GM12878 (cell line): Measurements from ENCODE around the gene SECTM1. TPM values are rescaled to one million over a fixed set of nuclear protein-coding genes. Genes with fewer than 3 reads are reported as not detected.

Experiments
- ATAC-seq: fragments of 200-7000 bp; cut with Tn5 transposase; 3 replicates; pipeline ENCODE4 v1.9.1; 2020; ENCODE audit warnings: mild to moderate bottlenecking, moderate library complexity
- BruUV-seq: library from RNA; stranded (reverse); fragments of 400-500 nt; replicated peaks from 2 replicates; lab custom pipeline; 2021; lab: Mats Ljungman, UMichigan
- CTCF ChIA-PET: fragments of 300-600 bp; sonication (Branson Sonifier 250); formaldehyde crosslinking; extraction: SDS; loops from one replicate; lab custom pipeline; 2021; ENCODE audit warnings: inconsistent platforms; lab: Yijun Ruan, JAX
- POLR2A ChIA-PET: fragments of 350-600 bp; formaldehyde crosslinking; extraction: SDS; loops from one replicate; lab custom pipeline; 2021; ENCODE audit warnings: inconsistent platforms; lab: Charles Lee
- RAD21 ChIA-PET: fragments of 300-600 bp; sonication (Branson Sonifier 250); formaldehyde crosslinking; loops from one replicate; lab custom pipeline; 2023; ENCODE audit warnings: antibody characterized with exemption; ENCODE audit not compliant: unreplicated experiment; lab: Charles Lee
- SMC1A ChIA-PET: fragments of 300-600 bp; sonication (Branson Sonifier 250); formaldehyde crosslinking; loops from one replicate; lab custom pipeline; 2023; ENCODE audit not compliant: unreplicated experiment, uncharacterized antibody; lab: Charles Lee
- DNase-seq: peaks from one replicate; pipeline ENCODE4 v3.0.0-alpha.2; 2011; ENCODE audit warnings: low read depth, low spot score
- FAIRE-seq: peaks from 3 replicates; lab custom pipeline; 2011; peaks lifted over from hg19 to GRCh38; lab: Jason Lieb, UNC
- H2AFZ ChIP-seq: 2 replicates; pipeline ENCODE4 v1.6.0; 2011; ENCODE audit warnings: low read depth, low read length, control low read depth; ENCODE audit not compliant: control insufficient read depth
- H3K27ac ChIP-seq: 2 replicates; pipeline ENCODE4 v1.5.1; 2011; ENCODE audit warnings: control low read depth; ENCODE audit not compliant: control insufficient read depth, insufficient read depth
- H3K27me3 ChIP-seq, 2 experiments: replicated peaks in 1 of 2; 2 replicates each; pipeline versions ENCODE4 v1.6.0 to v1.6.1; 2011; ENCODE audit warnings: low read length in 1 of 2; ENCODE audit not compliant: control insufficient read depth in 2 of 2, insufficient read depth in 2 of 2
- H3K36me3 ChIP-seq, 2 experiments: 2 replicates each; pipeline ENCODE4 v1.5.1; 2011; ENCODE audit warnings: low read length in 1 of 2; ENCODE audit not compliant: control insufficient read depth in 2 of 2, insufficient read depth in 2 of 2
- H3K4me1 ChIP-seq: 2 replicates; pipeline ENCODE4 v1.6.1; 2011; ENCODE audit warnings: mild to moderate bottlenecking, low read length, moderate library complexity, mixed read lengths; ENCODE audit not compliant: control insufficient read depth, insufficient read depth
- H3K4me2 ChIP-seq: 2 replicates; pipeline ENCODE4 v1.6.0; 2011; ENCODE audit warnings: control low read depth; ENCODE audit not compliant: control insufficient read depth, insufficient read depth
- H3K4me3 ChIP-seq: fragments of 200-600 bp; sonication (generic); 2 replicates; pipeline ENCODE4 v1.5.1; 2016
- H3K79me2 ChIP-seq: 2 replicates; pipeline ENCODE4 v1.6.0; 2011; ENCODE audit warnings: low read length; ENCODE audit not compliant: control insufficient read depth, insufficient read depth
- H3K9ac ChIP-seq: 2 replicates; pipeline ENCODE4 v1.8.0; 2011; ENCODE audit warnings: low read length, control low read depth, mixed read lengths; ENCODE audit not compliant: control insufficient read depth, insufficient read depth
- H3K9me3 ChIP-seq: replicated peaks from 3 replicates; pipeline ENCODE4 v1.5.1; 2011; ENCODE audit warnings: mild to moderate bottlenecking, low read length; ENCODE audit not compliant: control insufficient read depth, insufficient read depth
- H4K20me1 ChIP-seq: 2 replicates; pipeline ENCODE4 v1.6.0; 2011; ENCODE audit not compliant: control insufficient read depth, insufficient read depth
- CEBPB ChIP-seq, 2 experiments: fragments of 150-350 bp in 1 of 2; IDR thresholded peaks; 2 replicates each; pipeline ENCODE4 v1.6.1; 2012 to 2014; ENCODE audit warnings: low read depth in 2 of 2, low read length in 2 of 2, borderline replicate concordance in 1 of 2, inconsistent platforms in 1 of 2
- CHD2 ChIP-seq: IDR thresholded peaks from 2 replicates; pipeline ENCODE4 v1.6.1; 2011; ENCODE audit warnings: low read depth, low read length, improper control_type of control experiment, borderline replicate concordance
- DPF2 ChIP-seq: fragments of 450-650 bp; IDR thresholded peaks from 2 replicates; pipeline ENCODE4 v1.6.1; 2017; ENCODE audit warnings: mild to moderate bottlenecking
- EED ChIP-seq: sonication (generic); IDR thresholded peaks from 2 replicates; pipeline ENCODE4 v1.6.1; 2016; ENCODE audit warnings: antibody characterized with exemption, low read depth
- EGR1 ChIP-seq, 2 experiments: IDR thresholded peaks; 1 replicate in 1 of 2; 2 replicates in 1 of 2; pipeline ENCODE4 v1.6.1; 2011 to 2012; ENCODE audit warnings: low read depth in 2 of 2, low read length in 2 of 2, borderline replicate concordance in 1 of 2, mild to moderate bottlenecking in 1 of 2, moderate library complexity in 1 of 2
- IKZF1 ChIP-seq: fragments of 450-650 bp; conservative IDR thresholded peaks from 2 replicates; pipeline ENCODE4 v1.6.1; 2017; ENCODE audit warnings: antibody characterized with exemption, mild to moderate bottlenecking
- KAT2A ChIP-seq: conservative IDR thresholded peaks from 2 replicates; pipeline ENCODE4 v1.6.1; 2011; ENCODE audit warnings: low read depth, low read length; ENCODE audit not compliant: control insufficient read depth
- KDM1A ChIP-seq: fragments of 200-600 bp; sonication (generic); IDR thresholded peaks from 2 replicates; pipeline ENCODE4 v1.6.1; 2016; ENCODE audit warnings: borderline replicate concordance
- KLF5 ChIP-seq: fragments of 450-650 bp; IDR thresholded peaks from 2 replicates; pipeline ENCODE4 v1.6.1; 2014; ENCODE audit warnings: mild to moderate bottlenecking; ENCODE audit not compliant: partially characterized antibody
- MXI1 ChIP-seq: fragments of 150-350 bp; IDR thresholded peaks from 2 replicates; pipeline ENCODE4 v1.6.1; 2011; ENCODE audit warnings: low read depth, mild to moderate bottlenecking, inconsistent platforms, low read length, improper control_type of control experiment
- SREBF2 ChIP-seq: IDR thresholded peaks from 2 replicates; pipeline ENCODE4 v1.6.1; 2012; ENCODE audit warnings: mild to moderate bottlenecking, low read length
- SUPT20H ChIP-seq: IDR thresholded peaks from 2 replicates; pipeline ENCODE4 v1.6.1; 2011; ENCODE audit warnings: low read depth, mild to moderate bottlenecking, low read length, moderate library complexity, borderline replicate concordance; ENCODE audit not compliant: control insufficient read depth
- ZNF622 ChIP-seq: fragments of 450-650 bp; IDR thresholded peaks from 2 replicates; pipeline ENCODE4 v1.6.1; 2017; ENCODE audit warnings: mild to moderate bottlenecking, inconsistent platforms
- ZSCAN29 ChIP-seq: fragments of 450-650 bp; IDR thresholded peaks from 2 replicates; pipeline ENCODE4 v1.6.1; 2017; ENCODE audit warnings: mild to moderate bottlenecking, moderate library complexity
- WGBS: methylation state at CpG from one replicate; pipeline ENCODE4 v1.1.6; 2016; ENCODE audit warnings: low lambda C conversion rate; ENCODE audit not compliant: insufficient replicate concordance, insufficient coverage; ENCODE audit errors: missing lambda C conversion rate; 5-methylcytosine and 5-hydroxymethylcytosine counted together
- in situ Hi-C: fragments of 300-500 bp; cut with MboI; formaldehyde crosslinking; loops from 9 replicates; pipeline ENCODE4 v1.14.3; 2018; ENCODE audit warnings: mixed read lengths
- intact Hi-C: fragments of 100-400 bp; cut with micrococcal nuclease; formaldehyde crosslinking; loops from one replicate; pipeline ENCODE4 v1.14.2; 2022; ENCODE audit not compliant: unreplicated experiment
- polyA plus RNA-seq, 11 experiments: library from polyadenylated mRNA; depleted of rRNA in 4 of 11; unstranded in 6 of 11; stranded (reverse) in 5 of 11; fragments of >200 nt; fragmentation: Nextera tagmentation in 4 of 11; fragmentation: Illumina TruSeq in 1 of 11; extraction: Ambion mirVana in 4 of 11; extraction: Trizol in 1 of 11; gene quantifications; 1 replicate in 1 of 11; 2 replicates in 10 of 11; pipeline versions ENCODE4 v1.2.1 to v1.2.3, GENCODE V29; 2011 to 2016; ENCODE audit warnings: inconsistent platforms in 2 of 11, missing spikeins in 2 of 11, low read depth in 1 of 11
- total RNA-seq, 4 experiments: library from RNA; depleted of rRNA in 3 of 4; stranded (reverse); fragments of >200 nt in 3 of 4; fragmentation: Illumina TruSeq in 1 of 4; extraction: Trizol in 1 of 4; gene quantifications; 2 replicates each; pipeline versions ENCODE4 v1.2.1 to v1.2.3, GENCODE V29; 2013 to 2021
- TF ChIP-seq, protein P1 (sequence below): IDR thresholded peaks from 2 replicates; pipeline ENCODE4 v1.6.1; 2011; ENCODE audit warnings: low read depth, low read length, improper control_type of control experiment, borderline replicate concordance
- TF ChIP-seq, protein P2 (sequence below): IDR thresholded peaks from 2 replicates; pipeline ENCODE4 v1.6.1; 2012; ENCODE audit warnings: improper control_type of control experiment, low read depth, low read length; ENCODE audit not compliant: insufficient replicate concordance

Gene SECTM1
- total and polyA plus RNA-seq, 10 of the 15 experiments (the other 5 are each of a cell fraction or from before 2014, with no cell fraction given), result 0.10 to 0.13 (median 0.12) TPM; not detected in 7

GRCh38 chr17:82273327-82274133 is 60.0 kb downstream of the SECTM1 start, which contains the start of gene CSNK1D:
CSNK1D (minus strand) TSS chr17:82273700; CDS start chr17:82273381, 319 bp downstream.
- peaks cover 10 to 11% of the 10 kb centered on the region in 2 experiments; a peak in 3 of 4 replicates for H3K36me3 ChIP-seq
- H3K27ac ChIP-seq, result peak within 1 kb of the TSS; percentile 92
- RAD21 ChIA-PET, result interaction anchor here (0.7 to 1.5 kb wide), 4 partner anchors 19 to 31 kb away, joined by 3 to 5 read pairs (median 3); no protein-coding TSS in a partner anchor
- peak; percentile 33 for DNase-seq
- peaks cover 48% of the 10 kb centered on the region for H3K79me2 ChIP-seq
- peak within 1 kb of the TSS; percentile 91 for H3K4me2 ChIP-seq
- POLR2A ChIA-PET, result interaction anchor here (0.7 to 3.6 kb wide), 7 partner anchors 10 to 44 kb away, joined by 3 to 20 read pairs (median 5); partner anchors contain the start of gene CD7
- intact Hi-C loops (no loop called here), in situ Hi-C loops (no loop called here)
- H3K9ac ChIP-seq, result peak within 1 kb of the TSS; percentile 84
- ATAC-seq, result peak; percentile 85
- no peaks in the 10 kb centered on the region for H3K9me3 ChIP-seq
- peaks cover 12% of the 10 kb centered on the region for H3K4me1 ChIP-seq
- SMC1A ChIA-PET, result interaction anchor here (2.2 kb wide), 1 partner anchor 25 kb away, joined by 9 read pairs; no protein-coding TSS in a partner anchor
- no TSS peak for BruUV-seq
- peak within 1 kb of the TSS; percentile 91 for H2AFZ ChIP-seq
- no peaks in the 10 kb centered on the region for H3K27me3 ChIP-seq
- H3K4me3 ChIP-seq, result peak within 1 kb of the TSS; percentile 94
- FAIRE-seq, result peak; percentile 59
- H4K20me1 ChIP-seq, result peaks cover 18% of the 10 kb centered on the region
- WGBS, result 4% methylated on average over 78 of the region's 80 CpGs
- CTCF ChIA-PET, result no interaction called here
- no peak for TF ChIP-seq KDM1A
- no peak for TF ChIP-seq SUPT20H
- TF ChIP-seq IKZF1, result peak; percentile 84
- TF ChIP-seq KAT2A, result peak; percentile 99
- no peak for TF ChIP-seq KLF5
- TF ChIP-seq, protein P1, sequence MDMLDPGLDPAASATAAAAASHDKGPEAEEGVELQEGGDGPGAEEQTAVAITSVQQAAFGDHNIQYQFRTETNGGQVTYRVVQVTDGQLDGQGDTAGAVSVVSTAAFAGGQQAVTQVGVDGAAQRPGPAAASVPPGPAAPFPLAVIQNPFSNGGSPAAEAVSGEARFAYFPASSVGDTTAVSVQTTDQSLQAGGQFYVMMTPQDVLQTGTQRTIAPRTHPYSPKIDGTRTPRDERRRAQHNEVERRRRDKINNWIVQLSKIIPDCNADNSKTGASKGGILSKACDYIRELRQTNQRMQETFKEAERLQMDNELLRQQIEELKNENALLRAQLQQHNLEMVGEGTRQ, result no peak
- TF ChIP-seq ZNF622, result no peak
- TF ChIP-seq ZSCAN29, result peak; percentile 95
- TF ChIP-seq CHD2, result no peak
- TF ChIP-seq EED, result 0 out of 2 replicates have a peak, but pooled peaks have one; percentile 24
- TF ChIP-seq SREBF2, result no peak
- no peak for TF ChIP-seq CEBPB (IDR thresholded peaks at IDR 0.05; ENCODE audit: borderline replicate concordance in 1 of 2, low read depth in 2 of 2, low read length in 2 of 2)
- TF ChIP-seq, protein P2, sequence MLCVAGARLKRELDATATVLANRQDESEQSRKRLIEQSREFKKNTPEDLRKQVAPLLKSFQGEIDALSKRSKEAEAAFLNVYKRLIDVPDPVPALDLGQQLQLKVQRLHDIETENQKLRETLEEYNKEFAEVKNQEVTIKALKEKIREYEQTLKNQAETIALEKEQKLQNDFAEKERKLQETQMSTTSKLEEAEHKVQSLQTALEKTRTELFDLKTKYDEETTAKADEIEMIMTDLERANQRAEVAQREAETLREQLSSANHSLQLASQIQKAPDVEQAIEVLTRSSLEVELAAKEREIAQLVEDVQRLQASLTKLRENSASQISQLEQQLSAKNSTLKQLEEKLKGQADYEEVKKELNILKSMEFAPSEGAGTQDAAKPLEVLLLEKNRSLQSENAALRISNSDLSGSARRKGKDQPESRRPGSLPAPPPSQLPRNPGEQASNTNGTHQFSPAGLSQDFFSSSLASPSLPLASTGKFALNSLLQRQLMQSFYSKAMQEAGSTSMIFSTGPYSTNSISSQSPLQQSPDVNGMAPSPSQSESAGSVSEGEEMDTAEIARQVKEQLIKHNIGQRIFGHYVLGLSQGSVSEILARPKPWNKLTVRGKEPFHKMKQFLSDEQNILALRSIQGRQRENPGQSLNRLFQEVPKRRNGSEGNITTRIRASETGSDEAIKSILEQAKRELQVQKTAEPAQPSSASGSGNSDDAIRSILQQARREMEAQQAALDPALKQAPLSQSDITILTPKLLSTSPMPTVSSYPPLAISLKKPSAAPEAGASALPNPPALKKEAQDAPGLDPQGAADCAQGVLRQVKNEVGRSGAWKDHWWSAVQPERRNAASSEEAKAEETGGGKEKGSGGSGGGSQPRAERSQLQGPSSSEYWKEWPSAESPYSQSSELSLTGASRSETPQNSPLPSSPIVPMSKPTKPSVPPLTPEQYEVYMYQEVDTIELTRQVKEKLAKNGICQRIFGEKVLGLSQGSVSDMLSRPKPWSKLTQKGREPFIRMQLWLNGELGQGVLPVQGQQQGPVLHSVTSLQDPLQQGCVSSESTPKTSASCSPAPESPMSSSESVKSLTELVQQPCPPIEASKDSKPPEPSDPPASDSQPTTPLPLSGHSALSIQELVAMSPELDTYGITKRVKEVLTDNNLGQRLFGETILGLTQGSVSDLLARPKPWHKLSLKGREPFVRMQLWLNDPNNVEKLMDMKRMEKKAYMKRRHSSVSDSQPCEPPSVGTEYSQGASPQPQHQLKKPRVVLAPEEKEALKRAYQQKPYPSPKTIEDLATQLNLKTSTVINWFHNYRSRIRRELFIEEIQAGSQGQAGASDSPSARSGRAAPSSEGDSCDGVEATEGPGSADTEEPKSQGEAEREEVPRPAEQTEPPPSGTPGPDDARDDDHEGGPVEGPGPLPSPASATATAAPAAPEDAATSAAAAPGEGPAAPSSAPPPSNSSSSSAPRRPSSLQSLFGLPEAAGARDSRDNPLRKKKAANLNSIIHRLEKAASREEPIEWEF, result no peak
- no peak for TF ChIP-seq EGR1 (IDR thresholded peaks at IDR 0.05; ENCODE audit: borderline replicate concordance in 1 of 2, low read depth in 2 of 2, low read length in 2 of 2)
- peak; percentile 83; the same call in 1 of the 2 replicates for TF ChIP-seq MXI1
- TF ChIP-seq DPF2, result peak; percentile 86
